ENCODE measurements around the gene IST1.

The IST1 gene

GRCh38 chr16:71965223-71965622 is 69.9 kb downstream of the IST1 start:
- no peak for DNase-seq

- DNase-seq: no peak
Observed at GRCh38 chr16:71966932-71967331, 71.6 kb downstream of the IST1 start.

GRCh38 chr16:71969353-71969752 is 74.0 kb downstream of the IST1 start:
- no peak for DNase-seq

- no peak for DNase-seq
Observed at GRCh38 chr16:71971571-71971970, 76.2 kb downstream of the IST1 start.

GRCh38 chr16:71972356-71972755 is 77.0 kb downstream of the IST1 start:
- DNase-seq: no peak

GRCh38 chr16:71973001-71973400 is 77.7 kb downstream of the IST1 start:
- no peak for DNase-seq

GRCh38 chr16:71974068-71974818 is 78.9 kb downstream of the IST1 start:
- no peak for DNase-seq
